Stimulated activated CD4-positive, alpha-beta T cell treated with anti-CD3 and anti-CD28 coated beads, TNF-alpha, amount 100 ng/mL, for 24 hours (primary cell): ENCODE data around the gene CBX6.

Experiments
- DNase-seq, 3 experiments: peaks; one replicate each; pipeline ENCODE4 v3.0.0-alpha.2; 2020; ENCODE audit warnings: low read depth in 3 of 3

Gene CBX6

DNA sequence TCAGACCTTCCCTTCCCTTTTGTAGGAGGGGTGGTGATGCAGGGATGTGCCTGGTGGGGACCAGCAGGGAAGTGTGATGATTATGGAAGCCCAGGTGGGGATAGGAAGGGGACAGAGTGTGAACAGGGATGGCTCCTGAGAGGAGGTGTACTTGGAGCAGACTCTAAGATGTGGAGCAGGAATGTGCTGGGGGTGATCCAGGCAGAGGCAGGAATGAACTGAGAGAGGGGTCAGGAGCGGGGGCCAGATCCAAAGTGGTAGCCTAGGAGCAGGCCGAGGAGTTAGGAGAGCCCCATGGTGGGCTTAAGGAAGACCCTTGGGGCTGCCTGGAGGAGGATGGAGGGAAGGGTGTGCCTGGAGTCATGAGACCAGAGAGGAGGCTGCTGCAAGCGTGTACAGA is 31.9 kb downstream of the CBX6 start:
- no peak for DNase-seq

DNA sequence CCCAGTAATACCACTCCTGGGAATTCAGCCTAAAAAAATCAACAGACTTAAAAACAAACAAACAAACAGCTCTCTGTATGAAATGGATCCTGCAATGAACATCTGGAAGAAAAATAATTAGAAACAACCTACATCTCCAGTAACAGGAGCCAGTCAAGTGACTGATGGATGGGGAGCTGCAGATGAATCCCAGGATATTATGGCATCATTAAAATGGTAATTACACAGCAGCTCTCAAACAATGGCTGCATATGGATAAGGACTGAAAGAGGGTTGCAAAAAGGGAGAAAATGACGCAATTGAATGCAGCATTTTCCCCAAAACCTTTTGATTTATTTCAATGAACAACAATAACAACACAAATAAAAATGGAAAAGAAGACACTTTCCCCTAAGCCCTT is 32.3 kb downstream of the CBX6 start:
- no peak for DNase-seq

DNA sequence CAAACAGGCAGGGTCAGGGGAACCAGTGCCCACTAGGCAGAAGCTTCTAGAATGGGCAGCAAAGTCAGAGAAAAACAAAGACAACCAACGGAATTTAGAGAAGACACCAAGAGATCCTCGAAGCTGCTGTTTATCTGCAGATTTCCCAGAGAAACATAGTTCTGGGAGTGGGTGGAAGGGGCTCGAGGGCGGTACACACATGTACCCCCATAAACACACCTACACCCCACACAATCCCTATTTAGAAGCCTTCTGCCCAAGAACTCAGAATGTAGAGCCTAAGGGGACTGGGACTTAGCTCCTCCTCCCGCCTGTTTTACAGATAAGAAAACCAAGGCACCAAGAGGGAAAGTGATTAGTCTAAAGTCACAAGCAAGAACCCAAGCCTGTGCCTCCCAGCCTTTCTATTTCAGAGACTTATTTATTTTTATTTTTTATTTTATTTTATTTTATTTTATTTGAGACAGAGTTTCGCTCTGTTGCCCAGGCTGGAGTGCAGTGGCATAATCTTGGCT is 34.5 kb downstream of the CBX6 start:
- DNase-seq: no peak

DNA sequence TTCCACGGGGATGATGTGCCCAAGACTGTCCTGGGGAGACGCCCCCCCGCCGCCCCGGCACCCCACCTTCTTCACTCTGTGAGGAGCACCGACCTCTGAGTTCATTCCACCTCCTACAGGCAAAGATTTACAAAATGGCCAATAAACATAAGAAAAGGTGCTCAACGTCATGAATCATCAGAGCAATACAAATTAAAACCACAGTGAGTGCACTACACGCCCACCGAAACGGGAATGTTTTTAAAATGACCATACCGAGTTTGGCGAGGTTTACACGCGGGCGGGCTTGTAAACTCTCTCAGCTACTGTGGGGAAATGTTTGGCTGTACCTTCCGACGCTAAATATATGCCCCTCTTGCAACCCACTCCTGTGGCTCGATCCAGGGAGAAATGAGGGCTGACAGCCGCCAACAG is 36.1 kb downstream of the CBX6 start:
- no peak for DNase-seq

DNA sequence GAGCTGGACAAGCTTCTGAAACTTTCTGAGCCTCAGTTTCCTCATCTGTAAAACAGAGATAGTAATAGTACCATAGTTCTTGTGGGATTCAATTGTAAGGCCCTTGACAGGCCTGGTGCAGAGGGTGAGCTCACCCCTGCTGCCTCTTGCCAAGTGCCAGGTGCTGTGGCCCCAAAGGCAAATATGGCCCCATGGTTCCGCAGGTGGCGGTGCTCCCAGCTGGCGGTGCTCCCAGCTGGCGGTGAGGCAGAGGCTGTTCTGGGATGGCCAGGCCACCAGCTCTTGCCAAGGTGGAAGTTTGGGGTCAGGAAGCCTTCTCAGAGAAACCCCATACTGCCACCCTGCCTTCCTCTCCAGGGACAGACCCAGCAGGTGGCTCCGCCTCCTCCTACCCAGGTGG is 37.0 kb downstream of the CBX6 start:
- no peak for DNase-seq

DNA sequence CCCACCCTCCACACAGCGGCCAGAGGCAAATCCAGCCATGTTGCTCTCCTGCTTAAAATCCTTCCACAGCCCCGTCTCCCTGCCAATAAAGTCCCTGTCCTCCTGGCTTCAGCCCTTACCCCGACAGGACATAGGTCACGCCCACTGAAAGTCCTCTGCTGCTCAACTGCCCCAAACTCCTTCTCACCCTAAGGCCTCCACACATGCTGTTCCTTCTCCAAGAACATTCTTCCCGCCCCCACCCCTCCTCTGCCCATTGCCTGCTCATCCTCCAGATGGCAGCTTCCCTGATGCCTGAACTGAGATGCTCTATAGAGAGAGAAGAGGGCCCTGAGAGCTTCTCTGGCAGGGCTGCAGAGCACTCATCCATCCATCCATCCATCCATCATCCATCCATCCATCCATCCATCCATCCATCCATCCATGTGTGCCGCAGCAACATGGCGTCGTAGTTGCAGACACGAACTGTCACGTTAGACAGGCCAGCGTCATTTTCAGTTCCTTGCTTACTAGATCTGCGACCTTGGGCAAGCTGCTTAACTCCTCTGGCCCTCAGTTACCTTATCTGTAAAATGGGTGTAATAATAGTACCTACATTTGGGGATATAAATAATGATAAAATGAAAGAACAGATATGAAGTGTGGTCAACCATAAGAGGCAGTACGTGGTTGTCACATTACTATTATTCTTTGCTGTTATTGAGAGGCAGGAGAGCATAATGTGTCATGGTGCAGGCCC is 37.6 kb downstream of the CBX6 start:
- no peak for DNase-seq

DNA sequence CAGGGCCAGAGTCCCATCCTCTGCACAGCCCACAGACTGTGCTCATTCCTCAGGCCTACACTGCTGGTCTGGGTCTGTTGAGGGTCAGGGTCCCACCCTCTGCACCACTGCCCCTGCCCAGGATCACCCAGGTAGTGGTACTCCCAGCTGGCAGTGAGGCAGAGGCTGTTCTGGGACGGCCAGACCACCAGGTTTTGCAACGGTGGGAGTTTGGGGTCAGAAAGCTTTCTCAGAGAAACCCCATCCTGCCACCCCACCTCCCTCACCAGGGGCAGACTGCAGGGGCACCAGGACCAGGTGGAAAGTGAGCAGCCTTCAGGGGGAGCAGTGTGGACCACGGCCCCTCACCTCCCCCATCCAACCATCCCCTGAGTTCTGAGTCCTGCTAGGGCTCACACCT is 39.0 kb downstream of the CBX6 start:
- DNase-seq: no peak

DNA sequence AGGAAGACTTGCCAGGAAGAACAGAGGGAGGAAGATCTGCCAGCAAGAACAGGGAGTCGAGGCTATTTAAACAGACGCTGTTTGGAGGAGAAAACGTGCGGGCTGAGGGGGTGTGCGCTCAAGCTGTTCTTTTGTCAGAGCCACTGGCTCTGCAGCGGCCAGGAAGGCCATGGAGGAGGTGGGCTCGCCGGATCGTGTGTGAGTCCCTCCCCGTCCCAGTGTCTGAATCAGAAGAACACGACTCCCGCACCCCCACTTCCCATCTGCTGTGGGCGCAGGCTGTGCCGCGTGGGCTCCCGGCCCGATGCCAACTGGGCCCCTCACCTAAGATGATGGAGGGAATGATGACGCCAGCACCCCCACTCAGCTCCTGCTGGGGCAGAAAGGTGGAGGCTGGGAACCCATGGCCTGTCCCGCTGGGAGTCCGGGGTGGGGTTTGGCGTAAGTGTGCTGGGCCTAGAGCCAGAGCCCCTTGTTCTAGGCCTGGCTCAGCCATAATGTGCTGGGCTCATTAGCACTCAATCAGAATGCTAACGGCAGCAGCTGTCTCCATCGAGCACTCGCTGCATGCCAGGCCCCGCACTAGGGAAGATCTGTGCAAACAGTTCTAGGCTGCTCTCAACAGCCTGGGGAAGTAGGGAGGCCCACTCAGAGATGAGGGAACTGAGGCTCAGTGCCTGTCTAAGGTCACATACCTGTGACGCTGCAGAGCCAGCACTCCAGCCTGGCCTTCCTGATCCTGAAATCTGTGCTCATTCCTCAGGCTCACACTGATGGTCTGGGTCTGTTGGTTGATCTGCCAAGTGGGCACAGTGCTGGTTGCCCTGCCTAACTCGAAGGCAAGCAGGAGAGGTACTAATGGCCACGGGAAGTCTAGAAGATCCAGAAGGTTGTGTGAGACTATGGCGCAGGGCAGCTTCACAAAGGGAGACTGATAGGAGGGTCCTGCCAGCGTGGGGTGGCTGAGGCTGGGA is 39.7 kb downstream of the CBX6 start:
- no peak for DNase-seq

DNA sequence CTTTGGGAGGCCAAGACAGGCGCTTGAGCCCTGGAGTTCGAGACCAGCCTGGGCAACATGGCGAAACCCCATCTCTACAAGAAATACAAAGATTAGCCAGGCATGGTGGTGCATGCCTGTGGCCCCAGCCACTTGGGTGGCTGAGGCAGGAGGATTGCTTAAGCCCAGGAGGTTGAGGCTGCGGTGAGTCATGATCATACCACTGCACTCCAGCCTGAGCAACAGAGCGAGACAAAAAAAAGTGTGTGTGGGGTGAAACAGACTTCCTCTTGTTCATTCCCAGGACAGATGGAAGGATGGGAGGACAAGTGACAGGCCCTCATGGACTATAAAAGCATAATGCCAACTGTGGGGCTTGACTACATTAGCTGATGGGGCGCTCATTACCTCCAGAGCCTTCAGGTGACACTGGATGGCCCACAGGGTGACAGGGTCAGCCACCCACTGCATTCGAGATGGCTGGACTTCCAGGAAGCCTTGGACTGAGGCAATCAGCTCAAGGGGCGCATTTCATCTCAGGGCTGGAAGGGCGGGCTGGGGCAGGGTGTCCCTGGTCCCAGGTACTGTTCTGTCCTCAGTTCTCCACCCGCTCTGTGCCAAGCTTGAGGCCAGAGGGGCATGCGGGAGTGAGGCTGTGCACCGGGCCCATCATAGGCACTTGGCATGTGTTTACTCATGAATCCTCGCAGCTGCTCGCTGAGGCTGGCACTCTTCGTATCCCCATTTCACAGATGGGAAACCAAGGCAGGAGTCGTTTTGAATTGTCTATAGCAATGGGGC is 40.7 kb downstream of the CBX6 start:
- no peak for DNase-seq

DNA sequence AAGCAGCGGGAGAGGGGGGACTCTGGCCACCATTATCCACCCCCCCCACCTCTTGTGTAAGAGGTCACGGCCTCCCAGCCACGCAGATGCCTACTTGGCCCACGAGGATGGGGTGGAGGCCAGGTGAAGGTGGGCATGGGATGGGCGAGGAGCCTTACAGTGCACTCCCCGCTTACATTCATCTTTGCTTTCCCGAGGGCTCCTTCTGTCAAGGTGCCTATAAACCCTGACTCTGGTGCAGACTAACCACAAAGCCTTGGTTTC is 41.2 kb downstream of the CBX6 start:
- DNase-seq: no peak

DNA sequence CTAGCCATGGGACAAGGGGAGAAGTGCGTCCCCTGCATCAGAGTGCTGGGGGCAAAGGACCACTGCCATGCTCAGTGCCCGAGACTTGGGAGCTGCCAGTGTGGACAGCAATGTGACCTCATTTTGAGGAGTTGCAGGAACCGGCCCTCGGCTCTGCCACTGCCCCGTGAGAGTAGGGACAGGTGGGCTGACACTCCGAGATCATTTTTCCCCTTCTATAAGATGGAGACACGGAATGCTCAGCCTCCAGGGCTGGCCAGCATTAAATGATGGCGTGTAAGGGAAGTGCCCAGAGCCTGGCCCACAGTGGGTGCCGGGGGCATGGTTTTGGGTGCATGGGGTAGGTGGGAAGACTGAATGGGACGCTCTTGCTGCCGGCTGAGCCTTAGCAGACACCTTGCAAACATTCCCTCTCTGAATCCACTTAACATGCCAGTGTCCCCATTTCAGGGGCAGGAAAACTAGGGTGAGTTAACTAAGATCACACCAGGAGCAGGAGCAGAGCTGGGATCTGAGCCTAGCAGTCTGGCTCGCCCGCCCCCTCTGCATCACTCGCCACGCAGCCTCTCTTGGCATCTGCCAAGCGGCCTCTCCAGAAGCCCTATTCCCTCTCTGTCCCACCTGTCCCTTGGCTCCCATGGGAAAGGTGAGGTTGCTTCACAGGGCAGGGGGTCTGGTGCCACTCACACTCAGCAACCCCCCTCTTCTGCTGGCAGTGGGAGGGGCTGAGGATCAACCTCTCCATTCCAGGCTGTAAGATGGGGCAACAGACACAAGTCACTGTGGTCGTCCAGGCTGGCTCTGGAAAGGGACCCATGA is 41.8 kb downstream of the CBX6 start:
- no peak for DNase-seq

DNA sequence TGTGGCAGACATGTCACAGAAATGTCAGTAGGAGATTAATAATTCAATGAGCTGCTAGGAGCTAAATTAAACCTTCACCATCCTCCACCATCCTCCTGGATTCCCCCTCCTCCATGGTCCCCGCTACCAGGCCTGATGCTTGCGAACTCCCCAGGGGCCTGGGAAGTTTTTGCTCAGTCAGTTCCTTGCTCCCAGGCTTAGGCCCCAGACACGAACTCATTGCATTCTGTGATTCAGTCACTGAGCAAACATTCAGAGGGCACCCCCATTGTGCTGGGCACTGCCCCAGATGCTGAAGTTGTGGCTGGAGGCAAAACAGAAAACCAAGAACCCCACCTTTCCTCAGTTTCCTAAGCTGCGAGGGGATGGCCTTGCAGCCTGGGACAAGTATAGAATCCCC is 42.5 kb downstream of the CBX6 start:
- DNase-seq: no peak

DNA sequence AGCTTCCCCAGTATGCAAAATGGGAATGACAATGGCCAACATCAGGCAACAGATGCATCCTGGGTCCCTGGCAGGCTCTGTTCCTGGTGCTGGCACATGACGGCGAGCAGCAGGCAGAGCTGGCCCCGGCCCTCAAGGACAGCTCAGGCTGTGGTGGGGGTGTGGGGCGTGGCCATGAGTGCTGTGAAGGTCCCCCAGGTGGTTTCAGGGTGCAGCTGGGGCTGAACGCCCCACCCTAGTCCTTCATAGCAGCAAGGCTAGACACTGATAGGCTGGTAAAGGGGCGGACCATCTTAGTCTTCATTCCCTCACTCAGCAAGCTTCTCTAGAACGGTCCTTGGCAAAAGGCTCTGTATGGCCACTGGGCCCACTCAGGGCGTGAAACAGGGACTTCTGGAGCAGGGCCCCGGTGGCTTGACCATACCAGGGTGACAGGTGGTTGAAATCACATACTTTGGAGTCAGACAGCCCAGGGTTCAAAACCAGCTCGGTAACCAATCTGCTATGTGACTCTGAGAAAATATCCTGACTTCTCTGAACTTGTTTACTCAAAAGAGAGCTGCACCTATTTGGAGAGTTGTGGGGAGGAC is 43.3 kb downstream of the CBX6 start:
- DNase-seq: no peak

DNA sequence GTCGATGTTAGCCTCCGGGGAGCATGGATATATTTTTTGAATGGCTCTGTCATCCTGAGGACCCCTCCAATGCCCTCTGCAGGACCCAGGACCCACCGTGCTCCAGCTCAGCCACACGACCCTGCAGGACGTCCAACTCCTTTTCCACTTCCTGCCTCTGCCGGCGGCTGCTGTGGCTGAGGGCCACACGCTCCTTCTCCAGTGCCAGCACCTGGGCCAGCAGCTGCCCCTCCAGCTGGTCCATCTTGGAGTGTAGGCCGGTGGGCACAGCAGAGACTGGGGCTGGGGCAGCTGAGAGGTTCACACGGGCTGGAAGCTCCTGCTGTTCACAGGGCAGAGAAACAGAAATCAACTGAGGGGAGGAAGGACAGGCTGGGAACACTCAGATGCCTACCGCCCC is 43.8 kb downstream of the CBX6 start:
- DNase-seq: no peak

DNA sequence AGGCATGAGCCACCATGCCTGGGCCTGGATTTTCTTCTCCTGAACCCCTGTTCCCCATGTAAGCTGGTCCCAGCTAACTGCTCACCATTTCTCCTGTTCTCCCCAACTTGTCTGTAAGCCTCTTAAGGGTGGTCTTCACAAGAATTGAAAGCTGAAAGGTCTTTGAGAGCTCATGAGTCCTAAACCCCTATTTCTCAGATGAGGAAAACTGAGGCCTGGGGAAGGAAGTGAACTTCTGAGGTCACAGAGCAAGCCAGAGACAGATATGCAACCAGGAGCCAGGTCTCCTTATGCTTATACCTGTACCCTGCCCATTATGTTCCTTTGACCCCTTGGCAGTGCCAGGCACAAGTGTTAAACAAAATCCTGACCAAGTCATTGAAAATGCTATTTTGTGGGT is 44.5 kb downstream of the CBX6 start:
- DNase-seq: no peak

DNA sequence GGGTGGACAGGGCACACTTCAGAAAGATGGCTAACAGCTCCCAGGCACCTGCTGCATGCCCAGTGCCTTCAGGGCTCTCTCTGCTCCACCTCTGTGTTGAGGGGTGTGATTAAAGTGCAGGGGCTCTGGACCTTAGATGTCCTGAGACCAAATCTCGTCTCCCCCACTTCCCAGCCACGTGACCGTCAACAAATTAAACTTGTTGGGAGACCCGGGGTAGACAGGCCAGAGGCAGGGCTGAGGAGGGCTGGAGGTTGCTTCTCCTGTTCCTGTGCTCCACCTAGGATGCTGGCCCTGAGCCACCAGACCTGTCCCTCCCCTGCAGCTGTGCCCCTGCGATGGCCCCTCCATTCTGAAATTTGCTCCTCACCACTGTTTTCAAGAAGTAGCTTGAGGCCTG is 45.2 kb downstream of the CBX6 start:
- DNase-seq: no peak

DNA sequence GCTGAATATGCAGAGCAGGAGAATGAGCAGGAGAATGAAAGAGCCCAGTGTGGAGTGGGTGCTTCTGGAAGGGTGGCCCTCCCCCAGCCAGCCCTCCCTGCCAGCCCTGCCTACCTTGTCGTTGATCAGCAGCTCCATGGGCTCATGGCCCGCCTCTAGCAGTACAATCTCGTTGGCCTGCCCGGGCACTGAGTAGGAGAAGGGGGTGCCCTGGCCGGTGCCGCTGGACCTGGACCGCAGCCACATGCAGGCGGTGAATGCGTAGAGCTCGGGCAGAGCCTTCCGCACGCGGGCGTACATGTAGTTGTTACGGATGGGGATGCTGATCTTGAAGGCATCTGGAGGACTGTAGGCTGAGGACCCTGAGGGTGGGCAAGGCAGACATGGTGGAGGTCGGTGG is 45.6 kb downstream of the CBX6 start:
- no peak for DNase-seq

DNA sequence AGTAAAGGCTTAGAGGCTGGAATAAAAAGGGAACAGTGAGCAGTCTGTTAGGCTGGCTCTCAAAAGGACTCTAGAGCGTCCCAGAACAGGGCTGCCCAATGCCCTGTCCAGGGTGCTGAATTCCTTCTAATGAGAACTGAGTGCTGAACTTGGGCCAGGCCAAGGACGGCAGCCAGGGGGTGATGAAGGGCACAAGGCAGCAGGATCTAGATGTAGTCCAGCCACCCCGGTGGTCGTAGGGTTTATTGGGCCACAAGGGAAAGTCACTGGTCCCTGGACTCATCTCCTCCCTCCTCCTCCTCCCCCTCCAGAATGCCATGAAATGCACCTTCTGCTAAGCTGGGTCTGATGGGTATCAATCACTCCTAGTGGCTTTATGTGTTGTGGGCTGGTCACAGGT is 47.4 kb downstream of the CBX6 start:
- peak in 2 of 3 experiments; percentile 7 to 22 for DNase-seq

DNA sequence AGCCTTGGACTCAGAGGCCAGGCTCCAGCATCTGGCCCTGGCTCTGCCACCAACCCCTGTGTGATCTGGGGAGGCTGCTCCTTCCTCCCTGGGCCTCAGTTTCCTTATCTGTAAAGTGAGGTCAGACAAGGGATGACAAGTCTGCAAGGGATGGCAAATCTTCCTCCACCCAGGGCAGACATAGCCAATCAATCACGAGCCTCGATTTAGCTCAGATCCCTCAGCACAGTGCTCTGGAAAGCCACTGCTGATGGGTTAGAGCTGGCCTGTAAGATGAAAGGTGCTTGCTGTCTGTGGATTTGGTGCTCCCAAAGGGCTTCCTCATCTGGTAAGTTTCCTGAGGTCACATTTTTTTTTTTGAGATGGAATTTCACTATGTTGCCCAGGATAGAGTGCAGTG is 48.4 kb downstream of the CBX6 start:
- no peak for DNase-seq

DNA sequence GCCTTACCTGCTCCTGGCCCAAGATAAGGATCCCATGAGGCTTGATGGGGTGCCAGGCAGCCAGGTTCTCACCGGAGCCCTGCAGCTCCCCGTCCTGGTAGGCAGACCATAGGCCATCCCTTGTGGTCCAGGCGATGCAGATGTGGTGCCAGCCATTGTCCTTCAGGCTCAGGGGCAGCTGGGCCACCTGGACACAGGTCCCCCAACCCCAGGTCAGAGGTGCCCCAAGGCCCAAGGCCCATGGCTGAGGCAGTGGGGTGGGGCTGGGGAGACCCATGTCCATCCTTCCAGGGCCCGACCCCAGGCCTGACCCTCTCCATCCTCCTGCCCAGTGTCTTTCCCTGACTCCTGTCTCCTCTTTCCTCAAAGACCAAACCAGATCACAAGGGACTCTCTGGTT is 48.9 kb downstream of the CBX6 start:
- DNase-seq: no peak

DNA sequence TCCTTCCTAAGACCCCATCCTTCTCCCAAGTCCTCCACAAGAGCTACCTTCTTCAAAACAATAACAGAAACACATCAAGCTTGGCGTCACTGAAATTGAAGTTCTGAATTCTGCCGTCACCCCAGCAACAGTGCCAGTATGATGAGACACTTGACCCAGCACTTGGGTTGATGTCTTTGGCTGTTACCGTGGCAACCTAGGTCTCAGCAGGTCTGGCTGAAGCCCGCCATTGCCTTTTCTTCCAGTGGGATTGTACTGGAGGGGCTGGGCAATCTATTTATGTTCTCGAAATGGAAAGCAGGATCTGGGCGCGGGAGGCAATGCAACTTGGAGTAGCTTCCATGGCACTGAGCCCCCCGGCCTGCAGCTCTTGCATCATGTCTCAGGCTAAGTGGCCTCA is 52.0 kb downstream of the CBX6 start:
- no peak for DNase-seq
